HG03565 (cell line): Measurements from ENCODE around the gene NUBPL.
A peak's percentile ranks its signal among the peaks of the same experiment; 100 is the strongest.
"Not testable (repeated sequence)": the region's sequence is repeated elsewhere in the genome, so short reads cannot be mapped to it uniquely, and the experiment has no call there.

Experiments used
- ATAC-seq: cut with Tn5 transposase; IDR thresholded peaks from one replicate; pipeline ENCODE4 v1.9.1; 2021; ENCODE audit warnings: mild to moderate bottlenecking, moderate library complexity; ENCODE audit not compliant: unreplicated experiment

Gene NUBPL

GRCh38 chr14:31576949-31577348 lies 15.7 kb downstream of the NUBPL start:
- ATAC-seq: no peak

GRCh38 chr14:31578266-31578665 lies 17.1 kb downstream of the NUBPL start:
- no peak for ATAC-seq

DNA sequence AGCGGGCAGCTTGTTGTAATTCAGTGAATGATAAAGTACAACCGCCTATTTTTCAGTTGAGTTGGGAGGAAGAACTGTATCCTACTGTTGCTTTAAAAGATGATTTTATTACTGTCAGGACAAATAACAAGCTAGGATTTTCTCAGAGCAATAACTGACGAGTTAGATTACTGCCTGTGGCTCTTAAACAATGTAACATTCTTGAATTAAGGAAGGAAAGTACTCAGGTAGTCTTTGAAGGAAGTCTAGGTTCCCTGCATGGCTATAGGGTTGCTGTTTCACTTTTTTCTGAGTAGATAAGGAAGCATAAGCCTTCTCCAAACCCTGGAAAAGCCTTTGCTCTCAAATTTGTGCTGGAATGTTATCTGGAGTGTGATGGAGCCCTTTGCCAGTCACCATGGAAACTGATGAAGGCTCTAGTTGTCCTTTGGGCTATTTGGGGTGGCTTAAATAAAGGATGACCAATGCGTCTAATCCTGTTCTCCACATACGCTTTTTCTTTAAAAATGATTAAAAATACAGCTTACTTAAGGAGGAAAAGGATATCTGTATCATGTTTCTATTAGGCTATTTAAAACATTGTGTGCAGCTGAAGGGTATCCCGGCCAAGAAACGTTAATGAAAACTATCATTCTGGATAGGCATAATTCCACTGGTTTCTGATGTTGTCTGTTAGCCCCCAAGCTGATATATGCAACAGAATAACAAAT lies 17.7 kb downstream of the NUBPL start:
- ATAC-seq: no peak

DNA sequence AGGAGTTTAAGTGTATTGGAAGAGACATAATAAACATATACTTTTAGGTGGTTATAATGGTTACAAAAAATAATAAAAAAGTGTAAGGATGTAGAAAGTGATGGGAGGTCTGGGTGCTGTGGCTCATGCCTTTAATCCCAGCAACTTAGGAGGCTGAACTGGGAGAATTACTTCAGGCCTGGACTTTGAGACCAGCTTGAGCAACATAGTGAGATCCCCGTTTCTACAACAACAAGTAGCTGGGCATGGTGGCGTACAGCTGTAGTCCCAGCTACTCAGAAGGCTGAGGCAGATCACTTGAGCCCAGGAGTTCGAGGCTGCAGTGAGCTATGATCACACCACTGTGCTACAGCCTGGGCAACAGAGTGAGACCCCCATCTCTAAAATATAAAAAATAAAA lies 19.0 kb downstream of the NUBPL start:
- no peak for ATAC-seq

DNA sequence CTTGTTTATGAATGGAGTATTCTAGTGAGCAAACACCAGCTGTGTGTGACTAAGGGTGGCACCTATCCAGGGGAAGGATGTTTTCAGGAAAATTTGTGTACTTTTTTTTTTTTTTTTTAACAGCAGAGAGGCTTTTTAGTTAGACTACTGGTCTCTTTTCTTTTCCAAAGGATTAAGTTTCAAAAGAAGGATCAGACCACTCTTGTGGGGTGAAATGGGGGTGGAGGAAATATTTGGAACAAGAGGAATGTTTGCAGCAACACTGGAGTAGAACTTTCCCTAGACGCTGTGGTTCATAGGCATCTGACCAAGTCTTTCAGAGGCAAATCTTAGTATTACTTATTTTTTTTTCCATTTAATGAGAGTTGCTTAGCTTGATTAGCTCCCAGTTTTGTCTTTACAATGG lies 21.1 kb downstream of the NUBPL start:
- no peak for ATAC-seq

GRCh38 chr14:31582836-31583452 lies 21.7 kb downstream of the NUBPL start:
- no peak for ATAC-seq

DNA sequence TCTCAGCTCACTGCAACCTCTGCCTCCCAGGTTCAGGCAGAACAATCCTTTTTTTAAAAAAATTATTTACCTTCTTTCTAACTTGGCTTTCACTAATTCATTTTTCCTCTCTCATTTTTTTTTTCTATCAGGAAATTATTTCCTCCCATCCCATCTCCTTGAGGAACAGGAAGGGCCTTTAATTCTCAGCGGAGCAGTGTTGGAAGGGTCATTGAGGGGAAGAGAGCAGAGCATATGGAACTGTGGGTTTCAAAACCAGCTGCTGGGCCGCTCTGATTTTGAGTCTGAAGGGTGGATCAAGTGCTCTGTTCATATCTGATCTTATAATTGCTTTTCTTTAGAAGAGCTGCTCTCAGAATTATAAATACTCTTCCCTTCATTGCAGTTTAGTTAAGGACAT lies 29.0 kb downstream of the NUBPL start:
- ATAC-seq: no peak

- ATAC-seq: no peak
Measured at GRCh38 chr14:31592122-31592521, 30.9 kb downstream of the NUBPL start.

- no peak for ATAC-seq
Measured at GRCh38 chr14:31592631-31593030, 31.4 kb downstream of the NUBPL start.

DNA sequence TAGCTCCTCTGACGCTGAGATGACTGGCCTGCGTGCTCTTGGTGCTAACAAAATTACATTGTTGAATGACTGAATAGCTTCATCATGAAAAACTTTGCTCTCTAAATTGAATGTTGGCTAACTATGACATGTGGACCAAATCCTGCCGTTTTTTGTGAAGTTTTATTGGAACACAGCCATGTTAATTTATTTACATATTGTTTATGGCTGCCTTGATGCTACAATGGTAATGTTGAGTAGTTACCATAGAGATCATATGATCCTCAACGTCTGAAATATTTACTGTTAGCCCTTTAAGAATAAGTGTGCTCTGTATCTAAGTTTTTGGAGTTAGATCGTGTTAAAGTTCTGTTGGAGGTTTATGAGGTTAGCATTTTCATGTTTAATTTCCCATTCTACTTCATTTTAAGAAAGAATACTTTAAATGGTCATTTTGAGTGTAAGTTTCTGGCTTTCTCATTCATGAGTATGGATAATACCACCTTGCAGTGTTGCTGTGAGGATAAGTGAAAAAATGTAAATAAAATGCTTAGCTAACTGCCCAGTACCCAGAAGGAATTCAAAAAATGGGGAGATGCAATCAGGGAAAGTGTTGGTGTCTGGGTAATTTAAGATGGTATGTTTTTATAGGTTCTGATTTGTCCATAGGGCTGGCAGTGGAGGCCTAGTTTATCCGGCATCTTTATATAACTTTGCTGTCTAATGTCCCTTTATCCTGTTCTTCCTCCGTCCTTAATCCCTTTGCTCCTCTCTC lies 35.3 kb downstream of the NUBPL start:
- no peak for ATAC-seq

DNA sequence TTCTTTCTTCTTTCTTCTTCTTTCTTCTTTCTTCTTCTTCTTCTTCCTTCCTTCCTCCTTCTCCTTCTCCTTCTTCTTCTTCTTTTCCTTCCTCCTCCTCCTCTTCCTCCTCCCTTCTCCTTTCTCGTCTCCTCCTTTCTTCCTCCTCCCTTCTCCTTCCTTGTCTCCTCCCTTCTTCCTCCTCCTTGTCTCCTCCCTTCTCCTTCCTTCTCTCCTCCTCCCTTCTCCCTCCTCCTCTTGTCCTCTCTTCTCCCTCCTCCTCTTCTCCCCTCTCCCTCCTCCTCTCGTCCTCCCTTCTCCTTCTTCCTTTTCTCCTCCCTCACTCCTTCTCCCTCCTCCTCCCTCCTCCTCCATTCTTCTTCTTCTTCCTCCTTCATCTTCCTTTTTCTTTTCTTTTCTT lies 44.5 kb downstream of the NUBPL start:
- no peak for ATAC-seq

DNA sequence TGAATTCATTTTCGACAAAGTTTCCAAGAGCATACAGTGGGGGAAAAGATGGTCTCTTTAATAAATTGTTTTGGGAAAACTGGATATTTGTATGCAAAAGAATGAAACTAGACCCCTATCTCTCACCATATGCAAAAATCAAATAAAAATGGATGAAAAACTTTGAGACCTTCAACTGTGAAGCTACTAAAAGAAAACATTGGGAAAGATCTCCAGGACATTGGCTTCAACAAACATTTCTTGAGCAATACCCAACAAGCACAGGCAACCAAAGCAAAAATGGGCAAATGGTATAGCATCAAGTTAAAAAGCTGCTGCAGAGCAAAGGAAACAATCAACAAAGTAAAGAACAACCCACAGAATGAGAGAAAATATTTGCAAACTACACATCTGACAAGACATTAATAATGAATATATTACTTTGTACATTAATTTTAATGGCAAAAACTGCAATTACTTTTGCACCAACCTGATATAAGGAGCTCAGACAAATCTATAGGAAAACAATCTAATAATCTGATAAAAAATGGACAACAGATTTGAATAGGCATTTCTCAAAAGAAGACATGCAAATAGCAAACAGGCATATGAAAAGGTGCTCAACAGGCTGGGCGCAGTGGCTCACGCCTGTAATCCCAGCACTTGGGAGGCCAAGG lies 50.7 kb downstream of the NUBPL start:
- ATAC-seq: no peak

DNA sequence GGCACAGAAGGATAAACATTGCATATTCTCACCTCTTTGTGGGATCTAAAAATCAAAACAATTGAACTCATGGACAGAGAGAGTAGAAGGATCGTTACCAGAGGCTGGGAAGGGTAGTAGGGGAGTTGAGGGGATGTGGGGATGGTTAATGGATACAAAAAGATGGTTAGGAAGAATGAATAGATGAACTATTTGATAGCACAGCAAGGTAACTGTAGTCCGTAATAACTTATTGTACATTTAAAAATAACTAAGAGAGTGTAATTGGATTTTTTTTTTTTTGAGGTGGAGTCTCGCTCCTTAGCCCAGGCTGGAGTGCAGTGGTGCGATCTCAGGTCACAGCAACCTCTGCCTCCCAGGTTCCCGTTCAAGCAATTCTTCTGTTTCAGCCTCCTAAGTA lies 52.0 kb downstream of the NUBPL start:
- ATAC-seq: no peak

- not testable (repeated sequence) for ATAC-seq
Measured at GRCh38 chr14:31618884-31619283, 57.7 kb downstream of the NUBPL start.

DNA sequence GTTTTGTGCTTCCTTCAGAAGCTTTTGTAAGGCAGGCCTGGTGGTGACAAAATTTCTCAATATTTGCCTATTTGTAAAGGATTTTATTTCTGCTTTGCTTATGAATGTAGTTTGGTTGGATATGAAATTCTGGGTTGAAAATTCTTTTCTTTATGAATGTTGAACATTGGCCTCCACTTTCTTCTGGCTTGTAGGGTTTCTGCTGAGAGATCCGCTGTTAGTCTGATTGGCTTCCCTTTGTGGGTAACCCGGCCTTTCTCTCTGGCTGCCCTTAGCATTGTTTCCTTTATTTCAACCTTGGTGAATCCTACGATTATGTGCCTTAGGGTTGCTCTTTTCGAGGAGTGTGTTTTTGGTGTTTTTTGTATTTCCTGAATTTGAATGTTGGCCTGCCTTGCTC lies 58.2 kb downstream of the NUBPL start:
- no peak for ATAC-seq

GRCh38 chr14:31620898-31621297 lies 59.7 kb downstream of the NUBPL start:
- not testable (repeated sequence) for ATAC-seq

- no peak for ATAC-seq
Measured at GRCh38 chr14:31622060-31622459, 60.9 kb downstream of the NUBPL start.

- ATAC-seq: not testable (repeated sequence)
Measured at GRCh38 chr14:31652900-31653299, 91.7 kb downstream of the NUBPL start.

- ATAC-seq: no peak
Measured at GRCh38 chr14:31657917-31658316, 96.7 kb downstream of the NUBPL start.

- no peak for ATAC-seq
Measured at GRCh38 chr14:31659278-31659677, 98.1 kb downstream of the NUBPL start.

GRCh38 chr14:31660191-31660590 lies 99.0 kb downstream of the NUBPL start:
- ATAC-seq: peak; percentile 73

GRCh38 chr14:31660728-31661127 lies 99.5 kb downstream of the NUBPL start:
- no peak for ATAC-seq
